ENCODE results near the gene LRRC8D.

Gene LRRC8D

DNA sequence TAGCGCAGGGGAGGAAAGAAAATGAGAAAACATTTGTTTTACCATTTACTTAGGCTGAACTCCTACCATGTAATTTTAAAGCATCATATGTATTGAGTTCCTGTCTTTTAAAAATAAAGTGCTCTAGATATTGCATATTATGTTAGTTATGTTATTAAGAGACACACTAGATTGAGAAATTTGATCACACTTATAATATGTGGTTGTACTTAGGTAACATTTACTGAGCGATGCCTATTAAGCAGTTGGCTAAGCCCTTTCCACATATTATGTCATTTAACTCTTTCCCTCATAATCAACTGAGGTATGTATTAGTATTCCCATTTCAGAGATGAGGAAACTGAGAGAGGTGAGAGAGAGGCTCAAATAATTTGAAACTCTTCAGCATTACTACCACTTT, 4.5 kb upstream of the LRRC8D start:
- H3K27ac ChIP-seq, result no peak overlapping the region
- TF ChIP-seq, protein P1, sequence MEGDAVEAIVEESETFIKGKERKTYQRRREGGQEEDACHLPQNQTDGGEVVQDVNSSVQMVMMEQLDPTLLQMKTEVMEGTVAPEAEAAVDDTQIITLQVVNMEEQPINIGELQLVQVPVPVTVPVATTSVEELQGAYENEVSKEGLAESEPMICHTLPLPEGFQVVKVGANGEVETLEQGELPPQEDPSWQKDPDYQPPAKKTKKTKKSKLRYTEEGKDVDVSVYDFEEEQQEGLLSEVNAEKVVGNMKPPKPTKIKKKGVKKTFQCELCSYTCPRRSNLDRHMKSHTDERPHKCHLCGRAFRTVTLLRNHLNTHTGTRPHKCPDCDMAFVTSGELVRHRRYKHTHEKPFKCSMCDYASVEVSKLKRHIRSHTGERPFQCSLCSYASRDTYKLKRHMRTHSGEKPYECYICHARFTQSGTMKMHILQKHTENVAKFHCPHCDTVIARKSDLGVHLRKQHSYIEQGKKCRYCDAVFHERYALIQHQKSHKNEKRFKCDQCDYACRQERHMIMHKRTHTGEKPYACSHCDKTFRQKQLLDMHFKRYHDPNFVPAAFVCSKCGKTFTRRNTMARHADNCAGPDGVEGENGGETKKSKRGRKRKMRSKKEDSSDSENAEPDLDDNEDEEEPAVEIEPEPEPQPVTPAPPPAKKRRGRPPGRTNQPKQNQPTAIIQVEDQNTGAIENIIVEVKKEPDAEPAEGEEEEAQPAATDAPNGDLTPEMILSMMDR (conservative IDR thresholded peaks at IDR 0.05), result no peak
- TF ChIP-seq ZFX (IDR thresholded peaks at IDR 0.05), result no peak

GRCh38 chr1:89821322-89822108, 683 bp downstream of the LRRC8D start:
- peak; percentile 91 for TF ChIP-seq ZFX (IDR thresholded peaks at IDR 0.05)
- TF ChIP-seq, protein P1 (conservative IDR thresholded peaks at IDR 0.05), result no peak
- H3K27ac ChIP-seq, result peak overlapping the region; percentile 86

DNA sequence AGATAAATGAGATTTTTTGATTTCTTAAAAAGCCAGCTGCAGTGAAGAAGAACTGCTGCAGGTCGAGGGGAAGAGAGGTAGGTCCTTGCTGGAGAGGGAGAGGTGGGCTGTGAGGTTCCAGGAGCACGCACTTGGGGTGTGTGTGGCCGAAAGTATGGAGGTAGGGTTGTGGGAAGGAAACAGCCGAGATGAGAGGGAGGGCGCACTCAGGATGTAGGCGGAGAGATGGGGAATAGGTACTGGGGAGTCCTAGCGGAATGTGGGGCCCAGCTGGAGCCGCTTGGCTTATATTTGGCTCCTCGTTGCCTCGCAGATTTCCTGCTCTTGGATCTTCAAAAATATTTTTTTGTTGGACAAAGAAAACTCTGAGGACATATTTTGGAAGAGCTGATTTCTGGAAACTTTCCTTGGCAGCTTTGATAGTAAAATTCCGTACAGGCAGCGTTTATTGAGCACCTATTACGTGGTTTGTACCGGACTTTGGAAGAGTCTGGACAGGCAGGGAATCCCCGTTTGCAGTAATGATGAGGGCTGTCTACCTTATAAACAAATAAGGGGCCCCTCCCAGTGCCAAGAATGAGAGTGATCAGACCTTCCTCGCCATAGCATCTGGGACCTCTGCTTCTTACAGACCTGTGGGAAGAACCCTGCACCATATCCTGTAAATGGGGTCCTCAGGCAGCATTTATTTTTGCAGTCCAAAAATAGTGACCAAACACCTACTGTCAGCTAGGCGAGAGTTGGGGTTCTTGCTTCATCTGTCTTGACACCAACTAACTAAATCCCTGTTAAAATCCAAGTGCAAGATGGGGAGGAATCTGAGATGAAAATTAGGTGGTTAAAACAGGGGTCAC, 1.5 kb downstream of the LRRC8D start:
- peak overlapping the region; percentile 86 for H3K27ac ChIP-seq
- TF ChIP-seq ZFX (IDR thresholded peaks at IDR 0.05), result no peak
- TF ChIP-seq, protein P1 (conservative IDR thresholded peaks at IDR 0.05), result no peak

- TF ChIP-seq ZFX (IDR thresholded peaks at IDR 0.05), result no peak
- TF ChIP-seq, protein P1 (conservative IDR thresholded peaks at IDR 0.05), result no peak
Measured at GRCh38 chr1:89822999-89823628, 2.3 kb downstream of the LRRC8D start.

GRCh38 chr1:89823679-89824292, 3.0 kb downstream of the LRRC8D start:
- no peak for TF ChIP-seq ZFX (IDR thresholded peaks at IDR 0.05)
- TF ChIP-seq, protein P1 (conservative IDR thresholded peaks at IDR 0.05), result no peak
- no peak overlapping the region for H3K27ac ChIP-seq

More at GRCh38 chr1:89822999-89823628, 2.3 kb downstream of the LRRC8D start:
- H3K27ac ChIP-seq, result no peak overlapping the region

DNA sequence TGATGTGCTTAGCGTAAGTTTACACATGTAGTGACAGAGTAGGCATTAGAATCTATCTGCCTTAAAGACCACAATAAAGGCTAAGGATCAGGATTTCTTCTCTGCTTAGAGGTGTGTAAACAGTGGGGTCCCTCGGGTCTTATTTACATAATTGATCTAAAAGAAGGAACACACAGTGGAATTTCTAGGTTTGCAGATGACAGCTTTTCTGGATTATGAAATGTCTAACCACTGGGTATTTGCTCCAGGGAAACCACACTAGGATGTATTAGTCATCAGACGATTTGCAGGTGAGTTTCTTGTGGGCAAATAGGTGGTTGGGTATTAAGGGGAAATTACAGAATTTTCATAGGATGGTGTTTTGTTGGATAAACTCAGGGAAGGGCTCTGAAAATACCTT, 5.8 kb downstream of the LRRC8D start:
- no peak overlapping the region for H3K27ac ChIP-seq
- TF ChIP-seq, protein P1 (conservative IDR thresholded peaks at IDR 0.05), result no peak
- no peak for TF ChIP-seq ZFX (IDR thresholded peaks at IDR 0.05)
